HG03039 (cell line): ENCODE results near the gene IFT74.
"Not testable (repeated sequence)": the region's sequence is repeated elsewhere in the genome, so short reads cannot be mapped to it uniquely, and the experiment has no call there.

ENCODE experiments used
- ATAC-seq: cut with Tn5 transposase; IDR thresholded peaks from one replicate; pipeline ENCODE4 v1.9.1; 2021; ENCODE audit warnings: mild to moderate bottlenecking, moderate library complexity; ENCODE audit not compliant: unreplicated experiment

IFT74 gene

GRCh38 chr9:27065288-27065687 is 109.1 kb downstream of the IFT74 start:
- ATAC-seq, result no peak

DNA sequence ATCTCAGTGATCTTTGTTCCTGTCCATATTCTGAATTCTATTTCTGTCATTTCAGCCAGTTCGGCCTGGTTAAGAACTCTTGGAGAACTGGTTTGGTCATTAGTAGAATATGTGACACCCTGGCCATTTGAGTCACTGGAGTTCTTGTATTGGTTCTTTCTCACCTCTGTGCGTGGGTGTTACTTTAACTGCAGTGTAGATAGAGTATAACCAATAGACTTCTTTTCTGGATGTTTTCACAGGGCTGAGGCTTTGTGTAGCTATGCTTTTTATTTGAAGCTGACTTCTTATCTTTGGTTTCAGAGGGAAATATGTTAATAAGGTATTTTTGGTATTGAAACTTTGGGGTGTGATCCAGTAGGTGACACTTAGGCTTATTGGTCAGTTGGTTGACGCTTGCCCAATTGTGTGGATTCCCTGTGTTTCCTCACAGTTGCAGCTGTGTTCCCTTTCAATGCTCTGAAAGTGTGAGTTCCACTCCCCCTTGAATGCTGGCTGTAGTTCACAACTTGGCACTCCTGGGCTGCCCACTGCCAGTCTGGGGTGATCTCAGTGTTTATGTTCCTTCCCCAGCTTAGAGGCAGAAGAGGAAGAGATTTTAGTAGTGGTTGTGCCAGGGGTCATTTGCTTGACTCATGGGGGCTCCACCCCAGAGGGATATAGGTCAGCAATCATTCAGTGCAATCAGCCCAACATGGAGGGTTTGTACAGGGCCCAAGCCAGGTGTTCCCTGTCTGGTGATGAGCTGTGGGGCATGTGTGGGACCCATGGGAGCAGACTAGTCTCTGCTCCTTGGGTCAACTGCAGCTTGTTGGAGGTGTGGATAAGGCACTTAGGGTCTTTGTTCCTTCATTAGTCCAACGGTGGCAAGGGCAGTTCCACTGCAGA is 117.9 kb downstream of the IFT74 start:
- ATAC-seq, result no peak

GRCh38 chr9:27078685-27079084 is 122.5 kb downstream of the IFT74 start:
- no peak for ATAC-seq

DNA sequence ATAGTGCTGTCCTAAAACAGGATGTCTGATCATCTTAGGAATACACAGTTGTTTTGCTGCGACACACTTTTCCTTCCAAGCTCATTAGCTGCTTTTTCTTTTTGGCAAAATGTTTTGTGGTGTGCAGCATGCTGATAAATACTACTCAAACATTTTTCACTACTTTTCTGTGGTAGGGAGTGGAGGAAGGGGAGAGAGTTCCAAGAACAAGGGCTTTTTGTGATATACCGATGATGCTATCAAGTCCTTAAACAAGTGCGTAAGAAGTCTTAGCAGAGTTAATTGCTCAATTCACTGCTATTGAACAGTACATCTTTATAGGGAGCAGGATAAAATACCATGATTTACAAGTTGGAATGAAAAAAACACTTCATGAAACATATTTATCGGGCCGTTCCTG is 129.2 kb downstream of the IFT74 start:
- ATAC-seq, result no peak

GRCh38 chr9:27086818-27087680 is 130.8 kb downstream of the IFT74 start:
- ATAC-seq, result no peak

DNA sequence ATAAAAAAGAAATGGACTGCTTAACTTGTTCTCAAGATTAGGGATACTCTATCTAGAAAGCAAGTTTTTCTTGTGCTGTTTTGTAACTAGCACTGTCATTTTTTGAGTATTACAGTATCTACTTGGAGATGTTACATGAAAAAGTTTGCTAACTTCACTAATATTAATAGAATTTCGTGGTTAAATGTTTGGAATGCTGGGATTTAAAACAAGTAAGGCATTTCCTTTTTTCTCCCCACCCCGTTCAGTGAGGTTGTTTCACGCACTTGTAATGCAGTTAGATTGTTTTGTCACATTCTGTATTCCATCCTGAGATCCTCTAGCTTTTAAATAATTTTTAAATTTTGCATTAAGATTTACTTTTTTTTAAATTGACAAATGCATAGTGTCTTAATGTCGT is 132.8 kb downstream of the IFT74 start:
- no peak for ATAC-seq

GRCh38 chr9:27089706-27090105 is 133.5 kb downstream of the IFT74 start:
- no peak for ATAC-seq

DNA sequence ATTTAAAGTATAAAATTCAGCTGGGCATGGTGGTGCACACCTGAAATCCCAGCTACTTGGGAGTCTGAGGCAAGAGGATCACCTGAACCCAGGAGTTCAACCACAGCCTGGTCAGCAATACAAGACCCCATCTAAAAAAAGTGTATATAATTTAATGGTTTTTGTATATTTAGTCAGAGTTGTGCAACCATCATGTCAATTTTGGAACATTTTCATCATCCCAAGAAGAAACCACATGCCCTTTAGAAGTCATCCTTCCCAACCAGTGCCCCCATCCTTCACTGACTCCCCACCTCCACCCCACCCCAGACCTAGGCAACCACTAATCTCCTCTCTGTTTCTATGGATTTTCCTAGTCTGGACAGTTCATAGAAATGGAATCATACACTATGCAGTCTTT is 134.0 kb downstream of the IFT74 start:
- ATAC-seq, result no peak

DNA sequence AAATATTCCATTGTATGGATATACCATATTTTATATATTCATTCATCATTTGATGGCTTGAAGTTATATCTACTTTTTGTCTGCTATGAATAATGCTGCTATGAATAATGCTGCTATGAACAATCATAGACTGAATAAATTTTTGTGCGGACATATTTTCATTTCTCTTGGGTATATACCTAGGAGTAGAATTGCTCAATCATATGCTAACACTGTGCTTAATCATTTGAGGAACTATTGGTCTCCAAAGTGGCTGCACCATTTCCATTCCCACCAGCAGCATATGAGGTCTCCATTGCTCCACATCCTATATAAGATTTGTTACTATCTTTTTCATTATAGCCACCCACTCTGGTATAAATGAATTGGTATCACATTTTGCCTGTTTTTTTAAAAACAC is 134.5 kb downstream of the IFT74 start:
- ATAC-seq, result no peak

GRCh38 chr9:27092496-27092895 is 136.3 kb downstream of the IFT74 start:
- not testable (repeated sequence) for ATAC-seq

- not testable (repeated sequence) for ATAC-seq
Measured at GRCh38 chr9:27093384-27094067, 137.3 kb downstream of the IFT74 start.

- no peak for ATAC-seq
Measured at GRCh38 chr9:27094640-27095298, 138.6 kb downstream of the IFT74 start.

GRCh38 chr9:27107241-27107640 is 151.0 kb downstream of the IFT74 start:
- no peak for ATAC-seq

GRCh38 chr9:27108981-27109541 is 152.8 kb downstream of the IFT74 start, which contains the start of gene TEK:
TSS of gene TEK (plus strand) at chr9:27109225. CDS start at chr9:27109591, 366 bp downstream.
- no peak for ATAC-seq

- ATAC-seq, result no peak
Measured at GRCh38 chr9:27109621-27110020, 153.4 kb downstream of the IFT74 start.

GRCh38 chr9:27110181-27110580 is 154.0 kb downstream of the IFT74 start:
- ATAC-seq, result no peak

GRCh38 chr9:27112235-27112634 is 156.0 kb downstream of the IFT74 start:
- no peak for ATAC-seq
